Esophagus squamous epithelium (tissue), 5 donors: ENCODE measurements around the gene TXLNB. TPM values are rescaled to one million over a fixed set of nuclear protein-coding genes. Genes with fewer than 3 reads are reported as not detected.
A peak's percentile ranks its signal among the peaks of the same experiment; 100 is the strongest.

Source experiments
- DNase-seq: peaks from one replicate; lab custom pipeline; 2025; lab: John Stamatoyannopoulos, UW
- H3K27ac ChIP-seq, 4 donors: fragments of 200-600 bp; sonication (generic); one replicate each; pipeline ENCODE4 v1.5.1; 2016 to 2019; ENCODE audit warnings: mild to moderate bottlenecking in 1 of 4
- H3K27me3 ChIP-seq, 4 donors: fragments of 200-600 bp; sonication (generic); 1 replicate in 3 of 4; 2 replicates in 1 of 4; pipeline versions ENCODE4 v1.5.1 to v1.6.0; 2017 to 2021; ENCODE audit warnings: antibody characterized with exemption in 1 of 4
- H3K36me3 ChIP-seq, 3 donors: fragments of 200-600 bp; sonication (generic); one replicate each; pipeline ENCODE4 v1.5.1; 2016 to 2019
- H3K4me1 ChIP-seq, 3 donors: fragments of 200-600 bp; sonication (generic); one replicate each; pipeline ENCODE4 v1.5.1; 2017 to 2019
- H3K4me3 ChIP-seq, 4 donors: fragments of 200-600 bp; sonication (generic); 1 replicate in 3 of 4; 2 replicates in 1 of 4; pipeline ENCODE4 v1.5.1; 2016 to 2019; ENCODE audit warnings: mild to moderate bottlenecking in 2 of 4, moderate library complexity in 1 of 4
- H3K9me3 ChIP-seq, 3 donors: fragments of 200-600 bp; sonication (generic); one replicate each; pipeline ENCODE4 v1.5.1; 2016 to 2019
- POLR2A ChIP-seq, 4 donors: fragments of 450-650 bp; IDR thresholded peaks; one replicate each; pipeline ENCODE4 v1.6.1; 2017; ENCODE audit warnings: antibody characterized with exemption in 4 of 4, mild to moderate bottlenecking in 4 of 4, moderate library complexity in 3 of 4
- WGBS, 2 donors: methylation state at CpG; one replicate each; pipeline ENCODE4 v1.1.5; 2018; 5-methylcytosine and 5-hydroxymethylcytosine counted together
- intact Hi-C: fragments of 100-400 bp; cut with DNase I; formaldehyde crosslinking; loops from one replicate; pipeline ENCODE4 v1.15.0; 2022
- total RNA-seq, 4 donors: library from RNA; depleted of rRNA; stranded (reverse); fragments of >200 nt; gene quantifications; one replicate each; pipeline ENCODE4 v1.1.0, GENCODE V29; 2016
- TF ChIP-seq, protein P1 (sequence below), 6 experiments: fragments of 450-650 bp in 4 of 6; fragments of 200-600 bp in 2 of 6; sonication (generic) in 2 of 6; IDR thresholded peaks; one replicate each; pipeline ENCODE4 v1.5.1; 2016 to 2019; ENCODE audit warnings: antibody characterized with exemption in 6 of 6, mild to moderate bottlenecking in 4 of 6, moderate library complexity in 4 of 6
- donor health status: DM: yes; HTN: yes; CAD: no.

The TXLNB gene
- total RNA-seq, 4 donors from 2014 or later, result 0.04 to 1.1 (median 0.24) TPM

GRCh38 chr6:139308286-139308916 is 16.6 kb upstream of the TXLNB start:
- 64 to 88% methylated on average over 5 of the region's 5 CpGs for WGBS, 2 donors
- DNase-seq, result no peak
- Histone ChIP-seq H3K9me3 (no peaks in the 10 kb centered on the region), H3K4me1 (peaks cover 0 to 17% (median 3%) of the 10 kb centered on the region in 3 donors), H3K4me3 (no peak overlapping the region), H3K36me3 (no peaks in the 10 kb centered on the region), H3K27ac (peak overlapping the region in 2 of 4 donors; percentile 31 to 52), H3K27me3 (no peaks in the 10 kb centered on the region)
- TF ChIP-seq, protein P1, sequence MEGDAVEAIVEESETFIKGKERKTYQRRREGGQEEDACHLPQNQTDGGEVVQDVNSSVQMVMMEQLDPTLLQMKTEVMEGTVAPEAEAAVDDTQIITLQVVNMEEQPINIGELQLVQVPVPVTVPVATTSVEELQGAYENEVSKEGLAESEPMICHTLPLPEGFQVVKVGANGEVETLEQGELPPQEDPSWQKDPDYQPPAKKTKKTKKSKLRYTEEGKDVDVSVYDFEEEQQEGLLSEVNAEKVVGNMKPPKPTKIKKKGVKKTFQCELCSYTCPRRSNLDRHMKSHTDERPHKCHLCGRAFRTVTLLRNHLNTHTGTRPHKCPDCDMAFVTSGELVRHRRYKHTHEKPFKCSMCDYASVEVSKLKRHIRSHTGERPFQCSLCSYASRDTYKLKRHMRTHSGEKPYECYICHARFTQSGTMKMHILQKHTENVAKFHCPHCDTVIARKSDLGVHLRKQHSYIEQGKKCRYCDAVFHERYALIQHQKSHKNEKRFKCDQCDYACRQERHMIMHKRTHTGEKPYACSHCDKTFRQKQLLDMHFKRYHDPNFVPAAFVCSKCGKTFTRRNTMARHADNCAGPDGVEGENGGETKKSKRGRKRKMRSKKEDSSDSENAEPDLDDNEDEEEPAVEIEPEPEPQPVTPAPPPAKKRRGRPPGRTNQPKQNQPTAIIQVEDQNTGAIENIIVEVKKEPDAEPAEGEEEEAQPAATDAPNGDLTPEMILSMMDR (IDR thresholded peaks at IDR 0.05), result no peak
- no peak for TF ChIP-seq POLR2A (IDR thresholded peaks at IDR 0.05)
- intact Hi-C loops, result no loop called here

DNA sequence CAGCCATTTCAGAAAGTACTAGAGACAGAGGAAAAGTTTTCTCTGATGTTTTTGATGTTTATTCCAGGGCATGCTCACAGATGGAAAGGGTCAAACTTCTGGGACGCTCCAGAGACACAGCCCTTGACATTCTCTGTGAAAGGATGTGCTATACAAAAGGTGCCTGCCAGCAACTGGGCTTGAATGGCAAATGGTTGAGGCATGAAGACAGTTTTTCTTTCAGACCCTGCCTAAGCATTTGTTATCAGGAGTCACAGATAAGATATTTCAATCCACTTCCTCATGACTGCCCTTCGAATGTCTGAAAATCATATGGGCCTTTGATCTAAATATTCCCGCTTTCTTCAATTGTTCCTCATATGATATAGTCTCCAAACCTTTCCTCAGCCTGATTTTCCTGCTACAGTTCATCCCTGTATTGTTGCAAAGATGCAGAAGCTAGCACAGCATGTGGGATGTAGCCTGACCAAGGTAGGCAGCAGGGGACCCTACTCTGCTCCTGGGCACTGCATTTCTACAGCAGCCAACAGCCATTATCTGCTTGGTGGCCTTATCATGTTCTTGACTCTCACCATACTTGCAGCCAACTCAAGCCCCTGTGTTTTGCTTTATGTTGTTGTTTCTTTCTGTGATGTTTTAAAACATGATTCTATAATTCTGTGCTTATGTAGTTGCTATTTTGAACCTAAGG is 14.6 kb upstream of the TXLNB start:
- H3K4me1 ChIP-seq, result peaks cover 0 to 17% (median 3%) of the 10 kb centered on the region in 3 donors
- intact Hi-C loops, result no loop called here
- no peaks in the 10 kb centered on the region for H3K36me3 ChIP-seq
- no peak for DNase-seq
- no peak overlapping the region for H3K27ac ChIP-seq
- WGBS, 2 donors, result 83 to 89% methylated on average over 3 of the region's 3 CpGs
- no peak for TF ChIP-seq POLR2A (IDR thresholded peaks at IDR 0.05)
- TF ChIP-seq, protein P1 (IDR thresholded peaks at IDR 0.05), result no peak
- no peaks in the 10 kb centered on the region for H3K9me3 ChIP-seq
- H3K27me3 ChIP-seq, result no peaks in the 10 kb centered on the region
- no peak overlapping the region for H3K4me3 ChIP-seq

DNA sequence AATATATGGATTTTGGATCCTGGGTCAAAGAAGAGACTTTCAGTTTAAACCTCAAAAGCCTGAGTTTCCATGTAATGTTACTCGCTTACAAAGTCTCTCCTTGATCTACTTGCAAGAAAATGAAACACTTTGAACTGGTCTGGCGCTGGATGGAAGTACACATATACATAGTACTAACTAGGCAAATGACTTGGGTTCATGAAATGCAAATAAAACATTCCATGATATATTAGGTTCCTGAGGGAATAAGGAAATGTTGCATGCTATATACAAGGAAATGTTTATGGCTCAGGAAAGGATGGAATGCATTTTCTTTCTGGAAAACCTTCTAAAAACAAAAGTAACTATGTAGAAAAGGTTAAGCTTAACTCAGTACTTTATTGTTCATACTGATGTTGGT is 11.4 kb upstream of the TXLNB start:
- intact Hi-C loops, result no loop called here
- TF ChIP-seq, protein P1 (IDR thresholded peaks at IDR 0.05), result no peak
- no peak for TF ChIP-seq POLR2A (IDR thresholded peaks at IDR 0.05)
- H3K4me3 ChIP-seq, result no peak overlapping the region
- H3K27ac ChIP-seq, result no peak overlapping the region
- H3K9me3 ChIP-seq, result no peaks in the 10 kb centered on the region
- no peak for DNase-seq
- H3K36me3 ChIP-seq, result no peaks in the 10 kb centered on the region
- peaks cover 0 to 6% (median 0%) of the 10 kb centered on the region in 3 donors for H3K4me1 ChIP-seq
- no peaks in the 10 kb centered on the region for H3K27me3 ChIP-seq
- WGBS, 2 donors, result 88 to 98% methylated on average over 2 of the region's 2 CpGs

DNA sequence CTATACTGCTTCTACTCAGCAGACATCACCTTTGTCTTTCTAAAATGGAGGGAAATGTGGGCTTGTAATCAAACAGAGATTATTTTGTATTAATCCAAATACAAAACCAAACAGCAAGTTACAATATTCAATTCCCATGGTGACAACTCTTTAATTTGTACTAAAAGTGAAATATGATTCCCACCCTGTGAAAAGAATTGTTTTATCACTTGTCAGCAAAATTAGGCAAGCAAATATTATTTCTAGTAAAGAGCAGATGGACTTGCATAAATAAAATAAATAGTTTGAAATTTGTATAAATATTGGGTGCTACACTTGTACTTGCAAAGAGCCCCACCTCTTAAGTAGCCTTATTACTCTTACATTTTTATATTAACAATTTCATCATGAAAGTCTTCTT is 6.1 kb upstream of the TXLNB start:
- no peak overlapping the region for H3K27ac ChIP-seq
- H3K9me3 ChIP-seq, result no peaks in the 10 kb centered on the region
- no peak overlapping the region for H3K4me3 ChIP-seq
- no peak for DNase-seq
- intact Hi-C loops, result no loop called here
- no peaks in the 10 kb centered on the region for H3K36me3 ChIP-seq
- H3K4me1 ChIP-seq, result no peaks in the 10 kb centered on the region
- no peak for TF ChIP-seq POLR2A (IDR thresholded peaks at IDR 0.05)
- TF ChIP-seq, protein P1 (IDR thresholded peaks at IDR 0.05), result no peak
- no peaks in the 10 kb centered on the region for H3K27me3 ChIP-seq

DNA sequence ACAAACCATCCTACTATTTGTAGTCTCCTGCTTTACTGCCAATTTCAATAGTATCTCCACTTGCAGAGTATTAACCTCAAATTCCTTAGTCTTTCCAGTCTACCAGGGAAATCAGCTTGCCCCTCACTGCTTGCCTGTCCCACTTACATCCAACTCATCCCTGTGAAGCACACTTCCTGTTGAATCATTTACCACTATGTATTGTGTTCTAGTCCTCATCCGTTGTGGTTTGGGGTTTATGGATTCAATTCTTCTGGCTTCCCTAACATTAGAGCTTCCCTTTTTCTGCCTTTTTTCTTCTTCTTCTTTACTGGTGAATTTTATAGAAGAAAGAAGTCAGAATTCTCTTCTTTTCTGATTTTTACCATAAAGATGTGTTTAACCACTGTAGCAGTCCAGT is 5.1 kb upstream of the TXLNB start:
- Histone ChIP-seq H3K27ac (no peak overlapping the region), H3K4me3 (no peak overlapping the region), H3K9me3 (no peaks in the 10 kb centered on the region), H3K36me3 (no peaks in the 10 kb centered on the region), H3K27me3 (no peaks in the 10 kb centered on the region), H3K4me1 (peaks cover 3 to 8% (median 7%) of the 10 kb centered on the region in 3 donors)
- DNase-seq, result no peak
- 38 to 57% methylated on average over 1 of the region's 1 CpG for WGBS, 2 donors
- TF ChIP-seq POLR2A (IDR thresholded peaks at IDR 0.05), result no peak
- TF ChIP-seq, protein P1 (IDR thresholded peaks at IDR 0.05), result no peak
- intact Hi-C loops, result no loop called here
